KMS-11 (cell line): ENCODE results near the gene PLA2G12A.

ENCODE experiments used
- H2AFZ ChIP-seq: fragments of 200-600 bp; sonication (generic); 2 replicates; pipeline ENCODE4 v1.6.1; 2016; ENCODE audit warnings: antibody characterized with exemption, mixed run types, low read depth
- H3K27ac ChIP-seq: fragments of 200-600 bp; sonication (generic); 2 replicates; pipeline ENCODE4 v1.6.1; 2016; ENCODE audit warnings: mild to moderate bottlenecking, mixed run types
- H3K27me3 ChIP-seq: fragments of 200-600 bp; sonication (generic); 2 replicates; pipeline ENCODE4 v1.6.1; 2017; ENCODE audit warnings: mild to moderate bottlenecking, low read depth, mixed run types, moderate library complexity; ENCODE audit not compliant: insufficient read depth
- H3K36me3 ChIP-seq: fragments of 200-600 bp; sonication (generic); 2 replicates; pipeline ENCODE4 v1.6.1; 2017; ENCODE audit warnings: mild to moderate bottlenecking, mixed run types; ENCODE audit not compliant: insufficient read depth
- H3K4me1 ChIP-seq: fragments of 200-600 bp; sonication (generic); 2 replicates; pipeline ENCODE4 v1.6.1; 2016; ENCODE audit warnings: mild to moderate bottlenecking, low read depth, mixed run types; ENCODE audit not compliant: poor library complexity, severe bottlenecking
- H3K4me2 ChIP-seq: fragments of 200-600 bp; sonication (generic); 2 replicates; pipeline ENCODE4 v1.7.0; 2016; ENCODE audit warnings: mild to moderate bottlenecking, mixed run types
- H3K4me3 ChIP-seq: fragments of 200-600 bp; sonication (generic); IDR thresholded peaks from 2 replicates; pipeline ENCODE4 v1.6.1; 2017; ENCODE audit warnings: low read depth, low read length, mixed read lengths; ENCODE audit not compliant: insufficient read depth
- H3K79me2 ChIP-seq: fragments of 200-600 bp; sonication (generic); 2 replicates; pipeline ENCODE4 v1.6.1; 2016; ENCODE audit warnings: low read depth, mixed run types; ENCODE audit not compliant: insufficient read depth
- H3K9ac ChIP-seq: fragments of 200-600 bp; sonication (generic); 2 replicates; pipeline ENCODE4 v1.6.1; 2016; ENCODE audit warnings: mild to moderate bottlenecking, mixed run types
- H4K20me1 ChIP-seq: fragments of 200-600 bp; sonication (generic); 2 replicates; pipeline ENCODE4 v1.6.1; 2016; ENCODE audit warnings: mild to moderate bottlenecking, mixed run types; ENCODE audit not compliant: insufficient read depth
- CTCF ChIP-seq: fragments of 200-600 bp; sonication (generic); conservative IDR thresholded peaks from 2 replicates; pipeline ENCODE4 v1.6.1; 2017; ENCODE audit warnings: low read depth, mild to moderate bottlenecking, antibody characterized with exemption, low read length, moderate library complexity, mixed read lengths

The PLA2G12A gene

GRCh38 chr4:109671350-109671749 lies 58.5 kb downstream of the PLA2G12A start:
- no peaks in the 10 kb centered on the region for H4K20me1 ChIP-seq
- H3K27ac ChIP-seq: no peak overlapping the region
- H3K4me1 ChIP-seq: no peaks in the 10 kb centered on the region
- no peaks in the 10 kb centered on the region for H3K27me3 ChIP-seq
- no peaks in the 10 kb centered on the region for H3K36me3 ChIP-seq
- H3K4me3 ChIP-seq: no peak overlapping the region
- no peak for TF ChIP-seq CTCF
- no peaks in the 10 kb centered on the region for H3K79me2 ChIP-seq
- H2AFZ ChIP-seq: no peak overlapping the region
- H3K9ac ChIP-seq: no peak overlapping the region
- H3K4me2 ChIP-seq: no peak overlapping the region

GRCh38 chr4:109665783-109666485 lies 63.9 kb downstream of the PLA2G12A start:
- Histone ChIP-seq H3K36me3 (no peaks in the 10 kb centered on the region), H3K4me2 (no peak overlapping the region)
- TF ChIP-seq CTCF: no peak

GRCh38 chr4:109662771-109663170 lies 67.1 kb downstream of the PLA2G12A start:
- no peak for TF ChIP-seq CTCF
- no peaks in the 10 kb centered on the region for H3K79me2 ChIP-seq

More at GRCh38 chr4:109665783-109666485, 63.9 kb downstream of the PLA2G12A start:
- Histone ChIP-seq H3K79me2 (no peaks in the 10 kb centered on the region), H2AFZ (no peak overlapping the region), H3K27ac (no peak overlapping the region), H3K27me3 (no peaks in the 10 kb centered on the region), H3K4me3 (no peak overlapping the region), H3K4me1 (no peaks in the 10 kb centered on the region), H3K9ac (no peak overlapping the region), H4K20me1 (no peaks in the 10 kb centered on the region)

GRCh38 chr4:109662116-109662515 lies 67.8 kb downstream of the PLA2G12A start:
- Histone ChIP-seq H3K79me2 (no peaks in the 10 kb centered on the region), H3K4me1 (no peaks in the 10 kb centered on the region), H3K27me3 (no peaks in the 10 kb centered on the region), H3K4me2 (no peak overlapping the region), H3K36me3 (no peaks in the 10 kb centered on the region; the same call in 1 of the 2 replicates), H4K20me1 (no peaks in the 10 kb centered on the region), H3K4me3 (no peak overlapping the region), H3K27ac (no peak overlapping the region), H3K9ac (no peak overlapping the region), H2AFZ (no peak overlapping the region)
- TF ChIP-seq CTCF: no peak

More at GRCh38 chr4:109662771-109663170, 67.1 kb downstream of the PLA2G12A start:
- Histone ChIP-seq H3K36me3 (no peaks in the 10 kb centered on the region; the same call in 1 of the 2 replicates), H3K9ac (no peak overlapping the region), H4K20me1 (no peaks in the 10 kb centered on the region), H2AFZ (no peak overlapping the region), H3K4me2 (no peak overlapping the region), H3K27me3 (no peaks in the 10 kb centered on the region), H3K4me1 (no peaks in the 10 kb centered on the region), H3K27ac (no peak overlapping the region), H3K4me3 (no peak overlapping the region)
